AG08396 (cell line): Measurements from ENCODE around the gene NOL9.

Experiments
- DNase-seq: peaks from one replicate; pipeline ENCODE4 v3.0.0; 2012; ENCODE audit warnings: low spot score, mixed read lengths

Gene NOL9

DNA sequence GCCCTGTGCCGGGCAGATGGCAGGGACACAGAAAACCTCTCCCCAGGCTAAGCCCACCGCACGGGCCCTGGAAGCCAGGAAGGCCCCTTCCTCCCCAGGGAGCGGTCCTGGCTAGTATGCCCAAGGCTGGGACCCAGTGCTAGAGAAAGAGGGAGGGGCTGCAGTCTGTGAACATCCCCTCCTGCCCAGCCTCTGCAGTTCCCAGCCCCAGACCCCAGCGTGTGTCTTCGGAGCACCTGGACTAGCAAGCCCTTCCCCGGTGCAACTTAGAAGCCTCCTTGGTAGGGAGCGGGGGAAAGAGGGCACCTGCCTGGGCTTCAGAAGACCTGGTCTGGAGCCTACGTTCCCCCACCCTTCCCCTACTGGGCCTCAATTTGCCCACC lies 64.9 kb downstream of the NOL9 start:
- no peak for DNase-seq

DNA sequence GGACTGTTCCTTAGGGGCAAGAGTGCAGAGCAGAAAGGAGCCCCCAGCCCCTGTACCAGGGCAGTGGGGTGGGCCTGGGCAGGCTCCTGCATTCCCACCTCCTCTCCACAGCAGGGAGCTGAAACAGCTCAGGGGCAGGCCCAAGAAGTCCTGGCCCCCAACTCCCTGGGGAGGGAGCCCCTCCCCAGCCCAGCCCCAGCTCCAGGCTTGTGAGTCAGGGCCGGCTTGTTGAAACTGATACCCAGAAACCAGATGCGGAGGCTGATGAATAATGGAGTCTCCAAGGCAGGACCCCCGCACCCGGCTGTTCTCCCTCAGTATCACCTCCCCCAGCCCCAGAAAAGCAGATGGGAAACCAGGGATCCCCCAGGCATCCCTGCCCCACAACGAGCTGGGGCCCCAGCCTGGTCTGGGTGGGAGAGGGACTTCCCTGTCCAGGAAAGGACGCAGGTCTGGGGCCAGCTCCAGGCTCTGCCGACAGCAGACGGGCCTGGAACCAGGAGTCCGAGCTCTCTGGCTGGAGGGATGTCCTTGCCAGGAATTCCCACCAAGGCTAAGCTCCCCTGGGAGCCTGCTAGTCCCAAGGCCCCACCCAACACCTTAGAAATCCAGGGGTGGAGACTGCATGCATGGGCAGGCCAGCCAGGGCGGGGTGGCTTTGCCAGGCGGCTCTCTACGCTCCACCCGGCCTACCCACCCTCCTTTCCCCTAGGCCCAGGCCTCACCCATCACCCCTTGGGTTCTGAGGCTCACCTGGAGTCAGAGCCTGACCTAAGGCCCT lies 65.5 kb downstream of the NOL9 start:
- DNase-seq: no peak

DNA sequence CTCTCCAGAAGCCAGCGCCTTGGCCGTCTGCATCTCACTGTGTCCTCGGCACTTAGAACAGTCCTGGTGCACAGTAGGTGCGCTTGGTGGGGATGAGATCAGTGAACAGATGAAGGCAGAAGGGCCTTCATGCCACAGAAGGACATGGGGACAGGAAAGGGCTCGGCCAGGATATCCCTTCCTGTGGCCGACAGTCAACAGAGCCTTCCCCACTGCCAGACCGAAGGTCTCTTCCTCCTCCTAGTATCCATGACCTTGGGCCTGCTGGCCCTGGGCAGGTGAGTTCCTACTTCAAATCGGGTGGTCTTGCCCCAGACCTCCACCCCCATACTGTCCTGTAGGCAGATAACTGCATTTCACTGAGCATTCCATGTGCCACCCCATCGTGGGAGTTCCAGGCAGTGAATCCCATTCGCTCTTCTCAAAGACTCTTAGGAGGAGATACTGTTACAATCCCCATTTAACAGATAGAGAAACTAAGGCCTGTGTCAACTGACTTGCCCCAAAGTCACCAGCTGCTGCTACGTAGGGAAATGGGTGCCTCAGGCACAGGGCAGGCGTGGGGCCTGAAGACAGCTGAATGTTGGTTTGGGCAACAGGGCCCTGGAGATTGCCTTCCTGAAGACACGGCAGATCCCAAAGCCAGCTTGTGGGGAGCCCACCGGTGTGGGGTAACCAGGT lies 66.4 kb downstream of the NOL9 start:
- DNase-seq: no peak

DNA sequence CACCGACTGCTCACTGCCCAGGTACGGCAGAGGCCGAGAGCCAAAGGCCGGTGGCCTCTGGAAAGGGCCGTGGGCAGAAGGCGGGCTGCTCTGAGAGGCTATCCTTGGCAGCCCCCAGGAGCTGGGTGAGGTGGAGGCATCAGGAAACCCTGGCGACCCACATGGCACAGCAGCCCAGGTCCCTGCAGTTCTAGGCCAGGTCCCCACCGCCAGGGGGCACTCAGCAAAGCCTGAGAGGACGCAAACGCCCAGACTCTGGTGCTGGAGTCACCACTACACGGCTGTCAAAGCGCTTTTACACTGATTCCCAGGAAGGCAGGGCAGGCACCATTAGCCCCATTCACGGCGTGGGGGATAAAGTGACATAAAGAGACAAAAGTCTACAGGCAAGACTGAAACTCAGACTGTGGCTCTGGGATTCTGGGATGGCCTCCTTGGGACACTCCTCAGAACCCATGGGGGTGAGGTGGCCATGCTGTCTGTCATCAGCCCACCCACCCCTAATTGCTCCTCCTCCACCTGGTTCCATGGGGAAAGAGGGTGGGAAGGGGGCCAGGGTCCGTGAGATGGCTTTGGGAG lies 67.8 kb downstream of the NOL9 start:
- peak; percentile 94 for DNase-seq

DNA sequence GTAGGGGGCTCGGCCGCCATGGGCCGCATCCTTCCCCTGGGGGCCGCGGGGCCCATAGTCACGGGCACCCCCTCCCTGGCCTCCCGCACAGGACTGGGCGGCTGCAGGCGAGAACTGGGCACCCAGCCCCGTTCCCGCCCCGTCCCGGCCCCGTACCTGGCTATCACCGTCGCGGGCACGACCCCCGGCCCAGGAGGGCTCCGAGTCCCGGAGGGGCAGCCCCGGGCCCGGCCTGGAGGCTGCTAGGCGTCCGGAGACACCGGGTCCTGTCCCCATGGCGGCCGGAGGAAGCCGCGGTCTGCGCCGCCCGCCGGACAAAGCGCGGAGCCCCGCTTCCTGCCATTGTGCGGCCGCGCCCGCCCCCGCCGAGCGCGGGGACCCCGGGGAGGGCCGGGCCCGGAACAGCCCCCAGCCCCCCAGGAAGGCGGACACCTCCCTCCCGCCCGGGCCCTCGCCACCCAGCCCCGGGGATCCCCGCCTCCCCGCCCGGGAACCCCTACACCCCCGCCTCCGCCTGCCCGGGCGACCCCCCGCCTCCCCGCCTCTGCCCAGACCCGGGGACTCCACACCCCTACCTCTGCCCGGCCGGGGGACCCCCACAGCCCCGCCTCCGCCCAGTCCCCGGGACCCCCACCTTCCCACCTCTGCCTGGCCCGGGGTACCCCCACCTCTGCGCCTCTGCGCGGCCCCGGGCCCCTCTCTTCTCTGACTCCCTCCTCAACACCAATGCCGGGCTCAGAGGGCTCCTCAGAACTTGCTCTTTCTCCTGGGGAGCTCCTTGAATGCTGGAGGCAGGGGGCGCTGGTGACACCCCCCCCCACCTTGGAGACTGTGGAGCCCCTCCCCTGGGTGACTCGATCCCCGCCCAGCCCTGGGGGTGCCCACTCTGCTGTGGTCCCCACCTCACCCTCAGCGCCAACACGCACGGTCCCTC lies 68.9 kb downstream of the NOL9 start:
- peak; percentile 55 for DNase-seq

DNA sequence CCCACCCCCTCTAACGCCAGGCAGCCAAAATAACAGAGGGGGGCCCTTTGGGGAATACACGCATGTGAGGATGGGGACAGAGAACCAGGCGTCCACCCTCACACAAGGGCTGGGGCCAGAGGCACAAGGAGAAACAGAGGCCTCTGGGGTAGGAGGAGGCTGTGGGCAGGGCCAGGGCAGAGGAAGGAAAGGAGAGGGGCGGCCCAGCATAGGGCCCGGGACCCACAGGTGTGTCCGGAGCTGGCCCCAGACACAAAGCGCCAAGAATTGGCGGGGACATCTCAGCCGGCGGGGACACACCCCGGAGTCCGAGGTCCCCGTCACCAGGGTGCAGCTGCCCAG lies 69.5 kb downstream of the NOL9 start:
- no peak for DNase-seq

DNA sequence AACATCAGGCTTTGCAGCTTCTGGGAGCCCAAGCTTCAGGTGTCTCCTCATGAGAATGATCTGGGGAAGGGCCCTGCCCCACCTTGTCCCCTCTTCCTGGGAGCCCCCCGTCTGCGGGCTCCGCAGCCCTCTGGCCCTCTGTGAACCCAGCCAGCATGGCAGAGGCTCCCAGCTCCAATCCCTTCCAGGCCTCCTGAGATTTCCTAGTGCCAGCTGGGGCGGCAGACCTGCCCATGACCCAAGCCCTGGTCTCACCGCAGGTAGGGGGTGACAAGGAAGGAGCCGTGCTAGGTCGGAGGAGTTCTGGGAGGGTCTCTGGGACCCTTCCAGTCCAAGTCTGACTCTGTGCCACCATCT lies 70.6 kb downstream of the NOL9 start:
- DNase-seq: no peak

DNA sequence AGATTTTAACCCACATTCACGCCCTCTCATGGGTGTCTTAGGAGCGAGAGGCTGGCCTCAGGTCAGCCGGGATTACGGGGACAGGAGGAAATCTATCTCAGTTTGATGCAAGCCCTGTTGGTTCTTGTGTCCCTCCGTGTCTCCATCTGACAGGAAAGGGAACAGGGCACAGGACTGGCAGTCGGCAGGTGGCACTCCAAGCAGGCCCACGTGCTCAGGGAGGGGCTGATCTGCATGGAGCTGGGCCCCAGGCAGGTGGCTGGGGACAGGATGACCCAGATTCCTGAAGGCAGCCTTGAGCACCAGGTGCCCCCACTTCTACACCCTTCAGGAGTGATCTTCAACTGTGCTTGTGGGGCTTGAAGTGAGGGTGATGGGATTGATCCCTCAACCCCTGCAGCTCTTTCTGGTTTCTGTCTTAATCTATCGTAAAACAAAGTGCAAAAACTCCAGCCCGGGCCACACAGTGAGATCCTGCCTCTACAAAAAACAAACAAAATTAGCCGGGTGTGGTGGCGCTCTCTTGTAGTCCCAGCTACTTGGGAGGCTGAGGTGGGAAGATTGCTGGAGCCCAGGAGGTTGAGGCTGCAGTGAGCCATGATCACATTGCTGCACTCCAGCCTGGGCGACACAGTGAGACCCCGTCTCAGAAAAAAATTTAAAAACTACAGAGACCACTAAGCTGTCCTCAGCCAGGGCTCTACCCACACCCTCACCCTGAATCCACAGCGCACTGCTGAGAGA lies 71.1 kb downstream of the NOL9 start:
- DNase-seq: no peak

DNA sequence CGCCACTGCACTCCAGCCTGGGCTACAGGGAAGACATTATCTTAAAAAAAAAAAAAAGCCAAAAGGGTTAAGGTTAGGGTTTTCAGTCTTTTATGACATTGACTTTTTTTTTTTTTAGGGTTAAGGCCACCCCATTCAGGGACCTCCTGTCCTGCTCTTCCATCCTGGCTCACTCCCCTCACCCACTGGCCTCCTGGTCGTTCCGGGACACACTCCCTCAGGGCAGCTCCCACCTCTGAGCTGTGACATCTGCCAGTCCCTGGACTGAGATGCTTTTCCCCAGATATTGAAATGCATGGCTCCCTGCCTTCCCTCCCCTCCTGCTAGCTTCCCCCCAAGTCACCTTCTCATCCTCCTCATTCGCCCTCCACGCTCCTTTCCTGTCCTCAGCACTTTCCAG lies 72.5 kb downstream of the NOL9 start:
- no peak for DNase-seq

DNA sequence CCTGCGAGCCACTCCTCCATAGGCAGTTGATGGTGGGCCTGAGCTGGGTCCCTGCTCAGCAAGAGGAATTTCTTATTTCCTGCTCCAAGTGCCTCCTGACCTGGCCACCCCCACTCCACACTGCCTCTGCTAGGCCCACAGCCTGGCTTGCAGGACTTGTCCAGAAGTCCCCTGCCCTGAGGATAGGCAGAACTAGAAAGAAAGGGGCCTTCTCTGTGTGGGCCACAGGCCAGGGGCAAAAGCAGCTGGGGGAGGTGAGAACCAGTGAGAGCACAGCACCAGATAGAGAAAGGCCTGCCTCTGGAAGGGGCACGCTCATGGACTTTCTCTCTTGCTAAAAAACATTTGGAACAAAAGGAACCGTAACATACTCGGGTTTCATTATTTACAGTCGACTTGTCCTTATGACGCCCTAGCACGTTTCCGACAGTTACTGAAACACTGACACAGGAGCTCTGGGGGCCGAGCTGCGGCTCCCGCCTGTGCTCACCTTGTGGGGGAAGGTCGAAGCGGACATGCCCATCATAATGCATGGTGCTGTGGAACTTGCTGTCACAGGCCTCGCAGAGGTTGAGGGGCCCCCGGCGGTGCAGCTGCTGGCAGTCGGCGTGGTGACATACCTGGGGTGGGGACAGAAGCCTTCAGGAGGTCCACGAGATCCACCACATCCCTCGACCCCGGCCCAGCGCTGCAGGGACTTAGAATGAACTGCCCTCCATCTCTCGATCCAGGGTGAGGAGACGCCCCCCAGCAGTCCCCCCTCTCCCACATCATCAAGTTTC lies 77.1 kb downstream of the NOL9 start:
- no peak for DNase-seq

DNA sequence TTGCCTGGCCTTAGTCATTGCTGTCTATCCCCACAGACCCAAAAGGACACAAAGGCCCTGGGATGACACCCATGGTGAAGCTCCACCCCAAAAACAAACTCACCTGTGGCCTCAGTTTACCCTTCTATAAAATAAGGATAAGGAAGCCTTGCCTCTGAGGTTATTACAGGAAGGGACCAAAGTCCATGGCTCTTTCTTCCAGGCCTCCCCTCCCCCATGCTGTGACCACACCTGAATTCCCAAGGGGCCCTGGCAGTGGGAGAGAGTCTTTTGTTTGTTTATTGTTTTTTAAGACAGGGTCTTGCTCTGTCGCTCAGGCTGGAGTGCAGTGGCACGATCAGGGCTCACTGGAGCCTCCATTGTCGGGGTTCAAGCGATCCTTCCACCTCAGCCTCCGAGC lies 77.8 kb downstream of the NOL9 start:
- no peak for DNase-seq

DNA sequence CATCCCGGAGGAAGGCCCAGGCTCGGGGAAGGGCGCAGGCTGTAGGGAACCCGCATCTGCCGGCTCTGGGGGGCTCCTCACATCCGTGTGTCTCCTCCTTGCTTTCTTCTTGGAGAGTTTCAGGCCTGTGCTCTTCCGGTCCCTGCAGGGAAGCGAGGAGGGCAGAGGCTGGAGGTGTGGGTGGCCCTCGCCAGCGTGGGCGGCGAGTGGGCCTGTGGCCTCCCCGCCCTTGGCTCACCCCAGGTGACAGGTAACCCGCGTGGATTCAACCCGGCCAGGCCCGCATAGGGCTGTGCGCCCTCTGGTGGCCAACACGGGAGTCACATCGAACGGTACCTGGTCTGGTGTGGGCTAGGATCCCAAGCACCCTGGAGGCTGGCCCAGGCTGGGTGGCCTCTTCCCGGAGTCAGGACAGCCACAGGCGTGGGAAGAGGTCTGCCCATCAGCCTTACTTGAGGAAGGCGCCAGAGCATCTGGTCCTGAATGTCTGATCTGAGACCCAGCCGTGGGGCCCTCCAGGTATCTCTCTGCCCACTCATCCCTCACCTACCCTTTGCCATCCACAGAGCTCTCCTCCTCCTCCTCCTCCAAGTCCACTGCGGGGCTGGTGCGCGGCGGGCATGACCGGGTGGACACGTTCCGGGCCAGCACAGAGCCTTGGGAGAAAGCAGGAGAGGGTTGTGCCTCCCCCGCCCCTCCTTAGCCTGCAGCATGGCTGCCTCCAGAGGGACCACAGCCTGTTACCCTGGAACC lies 78.8 kb downstream of the NOL9 start:
- peak; percentile 85 for DNase-seq

DNA sequence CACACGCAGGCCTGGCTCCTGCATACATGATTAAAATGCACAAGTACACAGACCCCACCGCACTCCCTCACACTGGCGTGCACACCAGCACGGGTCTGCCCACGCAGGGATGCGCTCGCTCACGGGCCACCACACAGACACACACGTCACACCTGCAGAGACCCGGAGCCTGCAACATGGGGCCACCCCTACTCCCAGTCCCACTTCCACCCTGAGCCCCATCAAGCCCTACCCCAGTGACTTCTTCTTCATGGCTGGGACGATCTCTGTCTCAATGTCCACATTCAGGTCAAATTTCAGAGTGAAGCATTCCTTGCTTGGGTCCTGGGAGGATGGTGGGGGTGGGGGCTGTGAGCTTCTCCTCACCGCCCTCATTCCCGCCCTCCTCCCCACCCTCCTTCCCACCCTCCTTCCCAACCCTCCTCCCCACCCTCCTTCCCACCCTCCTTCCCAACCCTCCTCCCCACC lies 79.5 kb downstream of the NOL9 start:
- DNase-seq: no peak

DNA sequence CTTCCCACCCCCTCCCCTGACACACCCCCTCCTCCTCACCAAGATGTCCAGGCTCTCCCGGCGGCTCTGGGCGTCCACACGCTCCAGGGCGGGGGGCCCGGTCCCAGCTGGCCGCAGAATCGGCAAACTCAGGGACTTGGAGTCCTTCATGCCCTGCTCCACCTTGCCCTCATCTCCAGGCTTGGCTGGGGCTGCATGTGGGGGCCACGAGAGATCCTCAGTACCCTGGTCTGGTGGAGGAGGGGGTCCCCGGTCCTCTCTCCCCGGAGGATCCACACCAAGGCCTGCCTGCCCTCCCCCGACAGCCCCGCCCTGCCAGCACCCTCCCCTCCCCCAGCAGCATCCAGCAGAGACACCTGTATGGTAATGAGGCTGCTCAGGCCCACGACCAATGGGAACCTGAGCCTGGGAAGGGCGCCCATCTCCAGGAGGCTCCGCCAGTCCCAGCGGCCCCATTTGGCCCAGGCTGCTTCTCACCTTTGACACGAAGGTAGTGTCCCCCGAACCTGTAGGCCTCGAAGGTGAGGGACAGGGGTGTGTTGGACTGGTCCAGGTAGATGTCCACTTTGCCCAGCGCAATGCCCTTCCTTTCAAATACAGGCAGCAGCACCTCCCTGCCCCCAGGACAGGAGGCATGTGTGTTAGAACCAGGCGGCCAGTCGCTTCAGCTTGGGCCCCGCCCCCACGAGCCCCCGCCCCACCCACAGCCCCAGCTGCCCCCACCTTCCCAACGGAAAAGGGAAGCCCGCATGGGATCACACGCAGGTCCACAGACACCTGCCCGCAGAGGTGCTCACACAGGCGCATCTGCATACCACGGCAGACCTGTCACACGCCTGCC lies 80.1 kb downstream of the NOL9 start:
- no peak for DNase-seq

DNA sequence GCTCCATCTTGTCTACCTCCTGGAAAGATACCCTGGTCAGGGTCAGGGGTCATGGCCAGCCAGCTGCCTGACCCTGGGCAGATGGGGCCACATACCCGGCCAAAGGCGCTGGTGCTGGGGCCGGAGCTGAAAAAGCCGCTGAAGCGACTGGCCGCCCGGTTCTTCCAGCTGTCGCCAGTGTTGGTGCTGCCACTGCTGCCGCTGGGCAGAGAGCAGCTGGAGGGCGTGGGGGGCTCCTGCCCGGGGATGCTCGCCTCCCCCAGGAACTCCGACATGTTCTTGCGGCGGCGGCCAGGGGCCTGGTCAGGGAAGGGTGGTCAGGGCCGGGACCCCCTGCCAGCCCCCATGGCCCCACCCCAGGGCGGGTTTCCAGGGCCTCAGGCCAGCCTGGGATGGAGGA lies 81.2 kb downstream of the NOL9 start:
- DNase-seq: no peak

DNA sequence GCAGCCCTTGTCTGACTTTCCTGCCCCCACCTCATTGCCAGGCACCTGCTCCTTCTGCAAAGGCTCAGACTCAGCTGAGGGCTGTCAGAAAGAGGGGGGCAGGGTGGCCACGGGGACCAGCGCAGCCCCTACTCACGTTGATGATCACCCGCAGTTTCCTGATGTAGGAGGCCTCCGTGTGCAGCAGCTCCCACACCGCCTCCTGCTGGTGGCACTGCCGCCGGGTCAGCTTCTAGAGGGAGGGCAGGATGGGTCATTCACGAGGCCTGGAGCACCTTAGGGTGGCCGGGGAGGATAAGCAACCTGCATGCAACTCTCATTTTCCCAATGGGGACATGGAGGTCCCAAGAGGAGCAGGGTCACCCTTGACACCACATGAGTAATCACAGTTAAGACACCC lies 81.9 kb downstream of the NOL9 start:
- no peak for DNase-seq

DNA sequence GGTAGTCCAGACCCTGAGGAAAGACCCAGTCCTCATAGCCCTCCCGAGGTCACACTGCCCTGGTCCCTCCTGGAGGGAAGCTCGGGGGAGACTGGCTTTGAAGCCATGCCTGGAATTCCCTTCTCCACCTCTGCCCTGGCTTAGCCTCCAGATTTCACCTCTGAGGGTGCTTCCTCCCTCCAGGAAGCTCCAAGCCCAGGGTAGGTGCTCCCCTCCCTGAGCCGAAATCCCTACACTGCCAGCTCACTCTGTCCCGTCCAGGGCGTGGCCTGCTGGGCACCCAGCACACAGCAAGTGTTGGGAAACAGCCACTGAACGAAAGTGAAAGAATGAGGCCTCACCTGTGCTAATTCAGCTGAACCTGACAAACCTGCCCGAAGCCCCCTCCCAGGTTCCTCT lies 82.3 kb downstream of the NOL9 start:
- no peak for DNase-seq
